GM04504 (cell line): ENCODE measurements around the gene GALNT10.

ENCODE experiments used
- DNase-seq: peaks from one replicate; pipeline ENCODE4 v3.0.0-alpha.2; 2012; ENCODE audit warnings: low read depth

GALNT10 gene

DNA sequence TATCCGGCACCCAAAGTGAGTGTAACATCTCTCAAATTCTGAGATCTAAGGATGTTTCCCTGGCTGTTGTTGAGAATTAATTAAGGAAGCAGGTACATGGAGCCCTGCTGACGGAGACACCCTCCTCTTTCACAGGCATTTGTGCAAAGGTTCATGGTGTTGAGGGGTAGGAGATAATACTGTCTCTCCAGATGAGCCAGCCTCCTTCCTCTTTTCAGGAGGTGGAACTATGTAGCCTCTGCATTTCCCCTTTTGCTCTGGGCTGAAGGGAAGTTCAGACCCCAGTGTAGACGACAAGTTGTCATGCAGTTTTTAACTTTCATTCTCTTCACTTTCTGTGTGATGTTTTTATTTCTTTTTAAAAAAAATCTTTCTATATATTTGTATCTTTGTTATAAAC is 107.5 kb downstream of the GALNT10 start:
- no peak for DNase-seq

DNA sequence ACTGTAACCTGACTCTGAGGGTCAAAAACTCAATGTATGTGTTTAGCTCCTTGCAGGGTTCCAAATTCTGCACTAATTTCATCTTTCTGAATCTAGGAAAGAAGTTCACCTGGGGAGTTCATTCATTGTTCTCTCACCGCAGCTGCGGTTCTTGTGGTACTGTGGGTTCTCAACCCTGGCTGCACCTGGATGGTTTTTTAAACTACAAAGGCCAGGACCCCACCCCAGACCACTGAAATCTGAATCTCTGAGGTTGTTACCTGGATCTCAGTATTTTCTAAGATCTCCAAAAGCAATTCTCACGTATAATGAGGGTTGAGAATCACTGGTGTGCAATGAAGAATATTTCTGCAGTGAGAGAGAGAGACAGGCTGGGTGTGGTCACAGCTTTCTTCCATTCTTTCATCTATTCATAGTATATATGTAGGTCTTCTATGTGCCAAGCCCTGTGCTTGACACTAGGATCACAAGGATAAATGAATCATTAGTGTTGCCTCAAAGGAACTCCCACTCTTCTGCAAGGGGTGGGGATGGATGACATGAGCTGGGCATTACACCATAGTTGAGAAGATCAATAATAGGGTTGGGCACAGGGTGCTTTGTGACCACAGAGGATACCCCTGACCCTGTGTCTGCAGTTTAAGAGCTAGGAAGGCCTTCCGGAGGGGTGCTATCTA is 109.8 kb downstream of the GALNT10 start:
- DNase-seq = no peak

- no peak for DNase-seq
These were observed 111.2 kb downstream of the GALNT10 start for GRCh38 chr5:154301726-154302125.

DNA sequence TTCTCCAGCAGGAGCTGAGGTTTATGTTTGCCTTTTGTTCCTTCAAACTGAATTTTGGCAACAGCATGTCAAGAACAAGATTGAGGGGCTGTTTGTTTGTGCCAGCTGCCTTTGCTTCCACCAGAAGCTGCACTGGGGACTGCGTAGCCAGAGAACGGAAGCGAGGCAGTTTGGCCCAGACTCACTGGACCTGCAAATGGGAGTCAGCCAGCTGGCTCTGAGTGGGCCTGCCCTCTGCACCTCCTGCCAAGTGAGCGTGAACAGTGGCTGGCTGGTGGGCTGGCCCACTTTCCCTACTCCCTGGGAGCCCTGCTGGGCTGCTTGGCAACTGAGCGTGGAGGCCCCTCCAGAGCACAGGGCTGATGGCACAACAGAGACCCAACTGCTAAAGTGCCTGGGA is 111.6 kb downstream of the GALNT10 start:
- no peak for DNase-seq

- DNase-seq = no peak
These were observed 112.6 kb downstream of the GALNT10 start for GRCh38 chr5:154303133-154303532.

DNA sequence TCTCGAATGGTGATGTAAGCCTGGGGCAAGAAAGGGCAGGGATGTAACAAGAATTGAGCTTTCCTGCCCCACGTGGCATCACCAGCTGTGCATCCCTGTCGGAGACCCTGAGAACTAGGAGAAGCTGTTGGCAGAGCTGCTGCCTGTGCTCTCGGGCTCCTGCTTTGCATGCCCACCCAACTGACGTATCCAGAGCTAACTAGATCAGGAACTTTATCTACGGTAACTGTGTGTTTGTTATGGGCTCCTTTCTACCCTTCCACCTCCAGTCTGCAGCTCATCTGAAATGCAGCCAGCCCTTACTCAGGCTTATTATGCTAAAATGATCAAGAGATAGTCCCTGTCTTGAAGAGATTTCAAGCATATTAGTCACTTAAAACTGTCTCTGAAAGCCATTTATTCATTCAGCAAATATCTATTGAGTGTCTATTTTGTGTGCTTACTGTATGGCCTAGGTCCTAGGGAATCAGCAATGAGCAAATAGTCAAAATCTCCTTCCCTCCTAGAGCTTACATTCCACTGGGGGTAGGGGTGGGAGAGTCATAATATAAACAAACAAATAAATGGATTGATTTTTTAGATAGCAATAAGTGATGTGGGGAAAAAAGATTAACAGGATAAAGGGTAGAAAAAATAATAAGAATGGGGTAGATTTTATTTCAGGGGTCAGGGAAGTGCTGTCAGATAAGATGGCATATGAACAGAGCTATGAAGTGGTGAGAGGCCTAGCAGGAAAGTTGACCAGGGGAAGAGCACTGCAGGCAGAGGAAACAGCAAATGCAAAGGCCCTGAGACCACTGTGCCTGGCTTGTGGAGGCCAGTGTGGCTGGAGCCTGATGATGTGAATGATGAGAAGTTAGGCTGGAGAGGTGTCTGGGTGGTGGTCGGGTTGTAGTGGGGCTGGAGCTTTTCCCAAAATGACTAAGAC is 118.2 kb downstream of the GALNT10 start:
- peak; percentile 55 for DNase-seq

DNA sequence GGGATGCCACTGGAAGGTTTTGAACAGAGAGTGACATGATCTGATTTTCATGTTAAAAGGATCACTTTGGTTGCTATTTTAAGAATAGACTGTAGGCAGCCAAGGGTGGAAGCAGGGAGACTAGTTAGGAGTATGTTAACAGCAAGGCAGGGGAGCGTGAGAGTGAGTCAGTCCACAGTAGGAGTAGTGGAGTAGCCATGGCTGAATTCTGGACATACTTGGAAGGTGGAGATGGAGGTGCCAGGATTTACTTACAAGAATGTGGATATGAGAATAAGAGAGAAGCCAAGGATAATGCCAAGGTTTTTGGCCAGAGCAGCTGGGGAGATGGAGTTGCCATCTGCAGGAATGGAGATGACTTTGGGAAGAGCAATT is 118.8 kb downstream of the GALNT10 start:
- DNase-seq = no peak

DNA sequence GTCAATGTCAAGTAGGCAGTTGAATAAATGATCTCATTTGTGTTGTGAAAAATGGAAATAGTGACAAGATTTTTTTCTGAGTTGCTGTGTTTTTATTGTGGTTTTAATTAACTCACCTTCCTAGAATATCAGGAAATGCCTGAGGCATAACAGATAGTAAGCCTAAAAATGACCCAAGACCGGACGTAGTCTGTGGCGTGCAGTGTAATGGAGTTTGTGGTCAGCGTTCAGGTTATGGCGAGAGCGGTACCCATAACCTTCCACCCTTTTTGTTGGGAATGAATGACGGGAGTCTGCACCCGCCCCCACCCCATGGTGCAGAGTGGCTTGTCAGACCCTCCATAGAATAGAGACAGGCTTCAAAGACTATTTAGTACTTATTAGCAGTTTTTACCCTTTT is 119.3 kb downstream of the GALNT10 start:
- no peak for DNase-seq

DNA sequence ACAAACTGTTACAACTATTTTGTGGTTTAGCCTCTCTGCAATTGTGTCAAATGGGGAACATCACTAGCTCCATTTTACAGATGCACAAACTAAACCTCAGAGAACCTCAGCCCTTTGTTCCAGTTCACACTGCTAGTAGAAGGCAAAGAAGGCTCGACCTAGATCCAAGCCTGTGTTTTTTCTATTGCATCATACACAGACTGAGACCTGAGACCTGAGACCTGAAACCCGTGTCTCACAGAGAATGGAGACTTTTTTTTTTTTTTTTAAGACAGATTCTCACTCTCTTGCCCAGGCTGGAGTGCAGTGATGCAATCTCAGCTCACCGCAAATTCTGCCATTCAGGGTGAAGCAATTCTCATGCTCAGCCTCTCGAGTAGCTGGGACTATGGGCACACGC is 120.8 kb downstream of the GALNT10 start:
- no peak for DNase-seq

- no peak for DNase-seq
These were observed 121.5 kb downstream of the GALNT10 start for GRCh38 chr5:154312000-154312399.

DNA sequence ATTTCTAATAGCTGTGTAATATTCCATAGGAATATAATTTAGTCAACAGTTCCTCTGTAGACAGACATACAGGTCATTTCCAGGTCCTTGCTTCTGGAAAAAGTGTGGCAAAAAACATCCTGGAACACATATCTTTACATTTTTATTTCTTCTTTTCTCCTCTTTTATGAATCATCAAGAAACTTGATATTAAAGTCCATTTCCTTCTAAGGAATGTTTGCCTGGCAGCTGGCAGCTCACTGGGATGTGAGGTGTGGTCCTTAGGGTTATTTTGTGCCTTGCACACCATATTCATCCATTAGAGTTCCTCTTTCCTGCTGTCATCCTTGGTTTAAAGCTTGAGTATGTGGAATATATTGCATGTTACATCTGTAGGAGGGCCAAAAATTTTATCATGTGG is 122.0 kb downstream of the GALNT10 start:
- no peak for DNase-seq

GRCh38 chr5:154313360-154314017 is 123.0 kb downstream of the GALNT10 start:
- DNase-seq = no peak

GRCh38 chr5:154315196-154315595 is 124.7 kb downstream of the GALNT10 start:
- no peak for DNase-seq

- no peak for DNase-seq
These were observed 125.2 kb downstream of the GALNT10 start for GRCh38 chr5:154315756-154316155.

DNA sequence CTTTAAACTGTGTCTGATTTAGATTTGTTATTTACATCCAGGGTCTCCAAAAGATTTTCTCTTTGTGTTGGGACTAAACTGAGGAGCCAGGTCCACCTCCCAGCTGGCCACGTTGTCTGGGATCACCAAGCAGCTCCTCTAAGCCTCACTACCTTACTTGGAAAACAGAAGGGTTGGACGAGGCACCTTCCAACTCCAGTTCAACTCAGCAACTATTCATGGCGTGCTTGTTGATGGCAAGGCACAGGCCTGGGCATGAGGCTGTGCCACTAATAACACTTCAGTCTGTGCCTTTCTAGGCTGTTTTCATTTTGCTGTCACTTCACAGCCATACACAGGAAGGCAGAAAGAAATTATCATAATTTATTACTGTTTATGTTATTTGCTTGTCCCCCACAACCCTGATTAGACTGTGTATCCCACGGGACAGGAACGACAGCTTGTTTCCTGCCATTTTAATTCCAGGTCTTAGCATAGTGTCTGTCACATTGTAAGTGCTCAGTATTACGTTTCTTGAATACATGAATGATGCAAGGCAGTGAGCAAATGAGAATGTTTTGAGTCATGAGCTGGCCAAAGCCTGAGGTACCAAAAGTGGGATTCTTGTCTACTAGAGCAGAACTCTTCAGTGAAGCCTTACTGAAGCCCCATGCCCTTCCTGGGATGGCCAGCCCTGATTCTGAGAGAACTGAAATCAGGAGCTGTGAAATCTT is 125.8 kb downstream of the GALNT10 start:
- DNase-seq = no peak

DNA sequence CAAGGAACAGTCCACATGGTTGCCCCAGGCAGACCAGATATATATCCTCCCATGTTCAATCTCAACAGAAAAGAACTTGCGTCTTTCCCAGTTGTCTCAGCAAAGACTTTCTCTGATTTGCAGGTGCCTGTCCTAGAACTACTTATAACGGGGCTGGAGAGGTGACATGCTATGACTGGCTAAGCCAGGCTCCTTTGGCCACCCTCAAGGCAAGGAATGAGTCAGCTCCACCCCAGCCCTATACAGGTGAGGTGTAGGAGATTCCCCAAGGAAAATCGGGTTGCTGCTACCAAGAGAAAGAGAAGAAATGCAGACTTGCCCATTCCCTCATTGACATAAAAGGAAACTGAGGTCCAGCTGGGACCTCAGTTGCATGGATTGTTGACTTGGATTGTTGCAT is 127.4 kb downstream of the GALNT10 start:
- DNase-seq = no peak

- DNase-seq = no peak
These were observed 128.2 kb downstream of the GALNT10 start for GRCh38 chr5:154318691-154319090.

DNA sequence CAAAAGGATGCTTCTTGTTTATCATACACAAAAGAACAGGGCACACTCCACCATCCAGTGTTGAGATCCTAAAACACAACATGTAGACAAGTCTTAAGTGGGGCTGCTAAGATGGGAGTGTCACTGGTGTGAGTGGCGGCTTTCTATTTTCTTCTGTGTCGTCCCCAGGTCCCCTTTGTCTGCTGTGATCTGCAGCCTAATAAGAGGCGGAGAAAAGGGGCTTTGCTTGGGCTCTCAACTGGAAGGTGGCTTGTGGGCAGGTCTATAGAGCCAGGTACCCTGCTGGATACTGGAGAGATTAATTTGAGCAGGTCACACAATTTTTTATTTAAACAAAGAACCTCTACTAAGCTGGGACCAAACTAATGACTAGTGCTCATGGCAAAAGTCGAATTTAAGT is 129.2 kb downstream of the GALNT10 start:
- no peak for DNase-seq

GRCh38 chr5:154320224-154321089 is 129.9 kb downstream of the GALNT10 start:
- DNase-seq = no peak

DNA sequence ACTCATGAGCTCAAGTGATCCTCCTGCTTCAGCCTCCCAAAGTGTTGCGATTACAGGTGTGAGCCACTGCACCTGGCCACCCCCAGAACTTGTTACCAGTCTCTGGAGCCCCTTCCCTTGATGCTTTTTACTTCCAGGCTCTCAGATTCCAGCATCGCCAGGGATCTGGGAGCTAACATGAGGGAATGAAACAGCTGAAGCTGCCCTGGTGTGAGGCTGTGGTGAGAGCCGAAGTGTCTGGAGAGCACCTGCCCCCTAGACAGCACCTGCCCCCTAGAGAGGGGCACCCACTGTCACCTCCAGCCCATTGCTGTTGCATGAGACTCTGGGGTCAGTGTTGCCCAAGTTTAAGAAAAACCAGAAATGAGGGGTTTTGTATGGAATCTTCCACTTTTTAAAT is 131.0 kb downstream of the GALNT10 start:
- DNase-seq = no peak

- no peak for DNase-seq
These were observed 133.5 kb downstream of the GALNT10 start for GRCh38 chr5:154324033-154324432.
